Limb (tissue), 2 donors: ENCODE data around the gene RNASE7.

ENCODE experiments used
- DNase-seq, 2 donors: peaks; one replicate each; pipeline ENCODE4 v3.0.0-alpha.2; 2016; ENCODE audit errors: extremely low spot score in 2 of 2

RNASE7 gene

DNA sequence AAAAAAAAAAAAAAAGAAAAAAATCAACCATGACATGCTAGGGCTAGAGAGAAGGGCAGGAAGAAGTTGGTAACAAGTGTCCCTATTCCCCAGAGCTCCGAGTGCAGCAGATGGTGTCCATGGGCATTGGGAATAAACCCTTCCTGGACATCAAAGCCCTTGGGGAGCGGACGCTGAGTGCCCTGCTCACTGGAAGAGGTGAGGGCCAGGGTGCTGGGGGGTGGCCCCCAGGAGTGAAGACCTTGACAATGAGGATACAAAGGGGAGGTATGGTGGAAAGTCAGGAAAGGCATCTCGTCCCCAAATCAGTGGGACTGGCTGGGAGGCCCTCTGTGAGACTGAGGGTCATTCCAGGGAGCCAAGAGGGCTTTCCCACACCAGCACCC lies 44.7 kb downstream of the RNASE7 start:
- DNase-seq: no peak

GRCh38 chr14:21087294-21088091 lies 45.3 kb downstream of the RNASE7 start:
- DNase-seq: peak; percentile 69 to 73

DNA sequence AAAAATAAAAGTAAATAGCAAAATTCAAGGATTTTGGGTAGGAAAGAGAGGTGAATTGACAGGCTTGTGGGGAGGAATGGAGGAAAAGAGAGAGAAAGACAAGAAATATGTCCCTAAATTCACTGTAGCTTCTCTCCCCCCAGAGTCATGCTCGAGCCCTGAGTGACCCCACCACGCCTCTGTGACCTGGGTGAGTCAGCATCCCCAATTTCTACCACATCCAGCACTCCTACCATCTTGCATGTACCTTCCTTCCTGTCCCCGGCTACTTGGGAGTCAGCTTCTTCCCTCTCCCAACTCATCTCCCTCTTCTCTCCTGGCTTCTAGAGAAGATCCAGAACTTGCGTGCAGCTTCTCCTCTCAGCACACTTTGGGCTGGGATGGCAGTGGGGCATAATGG lies 46.5 kb downstream of the RNASE7 start:
- no peak for DNase-seq

GRCh38 chr14:21089271-21089670 lies 47.1 kb downstream of the RNASE7 start:
- DNase-seq: no peak

DNA sequence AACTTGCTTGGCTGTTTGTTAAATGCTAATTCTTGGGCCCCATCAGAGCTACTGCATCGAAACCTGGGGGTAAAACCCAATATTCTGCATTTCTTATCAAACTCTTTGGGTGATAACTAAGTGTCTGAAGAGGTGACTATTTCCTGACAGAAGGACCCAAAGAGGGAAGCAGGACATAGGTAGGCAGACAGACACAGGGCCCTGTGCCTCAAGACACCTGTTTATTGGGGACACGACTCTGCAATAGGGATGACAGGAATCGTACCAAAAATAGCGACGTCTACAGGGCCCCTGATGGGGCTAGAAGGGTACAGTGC lies 47.7 kb downstream of the RNASE7 start:
- no peak for DNase-seq

GRCh38 chr14:21090194-21090939 lies 48.2 kb downstream of the RNASE7 start:
- DNase-seq: peak in 1 of 2 donors; percentile 61

- no peak for DNase-seq
These were observed 48.9 kb downstream of the RNASE7 start for GRCh38 chr14:21090940-21091663.

DNA sequence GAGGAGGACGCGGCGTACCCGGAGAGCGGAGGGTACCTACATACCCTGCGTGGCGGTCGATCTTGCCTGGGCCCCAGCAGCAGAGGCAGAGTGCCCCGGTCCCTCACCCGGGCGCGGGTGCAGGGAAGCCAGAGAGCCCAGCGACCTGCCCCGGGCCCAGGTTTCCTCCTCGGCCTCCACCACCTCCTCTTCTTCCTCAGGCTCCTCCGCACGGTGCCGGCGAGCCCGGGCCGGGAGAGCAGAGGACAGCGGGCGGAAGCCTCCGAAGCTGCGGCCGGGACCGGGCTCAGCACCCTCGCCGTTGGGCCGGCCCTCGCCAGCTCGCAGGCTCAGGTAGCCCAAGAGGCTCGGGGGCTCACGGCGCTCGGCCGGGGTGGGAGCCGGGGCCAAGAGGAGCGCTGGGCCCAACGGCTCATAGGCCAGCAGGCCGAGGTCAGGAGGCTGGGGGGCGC lies 49.7 kb downstream of the RNASE7 start:
- DNase-seq: no peak

DNA sequence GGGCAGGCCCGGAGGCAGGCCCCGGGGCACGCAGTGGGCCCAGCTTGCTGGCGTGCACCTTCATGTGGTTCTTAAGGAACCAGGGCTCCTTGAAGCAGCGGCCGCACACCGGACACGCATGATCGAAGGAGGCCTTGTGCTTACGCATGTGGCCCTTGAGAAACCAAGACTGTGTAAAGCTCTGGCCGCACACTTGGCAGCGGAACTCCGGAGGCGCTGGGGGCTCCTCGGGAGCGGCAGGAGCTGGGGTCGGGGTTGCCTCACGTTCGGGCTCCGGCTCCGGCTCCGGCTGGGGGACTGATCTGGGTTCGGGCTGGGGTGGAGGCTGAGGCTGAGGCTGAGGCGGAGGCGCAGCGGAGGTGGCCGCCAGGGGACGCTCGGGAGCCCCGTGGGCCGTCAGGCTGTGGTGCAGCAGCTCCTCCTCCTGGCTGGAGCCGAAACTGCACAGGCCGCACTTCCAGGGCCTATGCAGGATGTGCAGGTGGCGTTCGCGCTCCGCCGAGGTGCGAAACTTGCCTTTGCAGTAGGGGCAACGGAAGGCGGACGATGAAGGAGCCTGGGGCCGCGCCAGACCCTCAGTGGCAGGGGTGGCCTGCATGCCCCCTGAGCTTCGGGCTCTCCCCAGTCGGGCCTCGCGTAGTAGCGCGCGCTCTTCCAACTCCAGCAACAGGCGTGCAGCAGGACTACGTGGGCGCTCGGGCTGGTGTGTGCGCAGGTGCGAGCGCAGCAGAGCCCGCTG lies 50.3 kb downstream of the RNASE7 start:
- DNase-seq: peak; percentile 51 to 90

- DNase-seq: no peak
These were observed 50.9 kb downstream of the RNASE7 start for GRCh38 chr14:21093018-21093417.
